NB4 (cell line): Measurements from ENCODE around the gene FAM98A.

ENCODE experiments used
- CTCF ChIP-seq: IDR thresholded peaks from one replicate; pipeline ENCODE4 v1.5.1; 2012; ENCODE audit warnings: low read depth, low read length
- MAX ChIP-seq: IDR thresholded peaks from 2 replicates; pipeline ENCODE4 v1.6.1; 2011; ENCODE audit warnings: low read depth, low read length
- MYC ChIP-seq: IDR thresholded peaks from 2 replicates; pipeline ENCODE4 v1.6.1; 2011; ENCODE audit warnings: low read depth, low read length
- POLR2A ChIP-seq: IDR thresholded peaks from 2 replicates; pipeline ENCODE4 v1.6.1; 2011; ENCODE audit warnings: mild to moderate bottlenecking; ENCODE audit not compliant: insufficient read length; ENCODE audit errors: extremely low read depth

DNA sequence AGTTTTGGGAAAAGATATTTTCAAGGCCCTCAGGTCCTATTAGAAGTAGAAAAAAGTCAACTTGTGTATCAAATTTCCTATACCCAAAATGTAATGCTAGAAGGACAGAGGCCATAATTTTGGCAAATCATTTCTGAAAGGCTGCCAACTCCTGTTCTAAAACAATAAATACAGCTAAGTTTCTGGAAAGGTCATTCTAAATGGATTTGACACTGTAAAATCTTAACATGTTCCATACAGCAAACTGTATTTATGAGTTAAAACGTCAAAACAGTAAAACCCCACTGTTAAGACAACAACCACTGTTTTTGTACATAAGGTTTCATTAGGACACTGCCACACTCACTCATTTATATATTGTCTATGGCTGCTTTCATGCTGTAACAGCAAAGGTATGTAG, 9.7 kb downstream of the FAM98A start:
- TF ChIP-seq POLR2A (no peak), CTCF (no peak), MYC (no peak), MAX (no peak)
